Mucosa of gallbladder (tissue), 1 donor: Measurements from ENCODE around the gene GPS1. TPM values are rescaled to one million over a fixed set of nuclear protein-coding genes. Genes with fewer than 3 reads are reported as not detected.

ENCODE experiments used
- DNase-seq: peaks from one replicate; pipeline ENCODE4 v3.0.0-alpha.2; 2020; ENCODE audit warnings: low spot score
- total RNA-seq: library from RNA; stranded (reverse); gene quantifications from one replicate; pipeline ENCODE4 v1.2.1, GENCODE V29; 2021
- donor health status: DM: no; HTN: no; CAD: no.

The GPS1 gene
- 107 TPM for total RNA-seq

DNA sequence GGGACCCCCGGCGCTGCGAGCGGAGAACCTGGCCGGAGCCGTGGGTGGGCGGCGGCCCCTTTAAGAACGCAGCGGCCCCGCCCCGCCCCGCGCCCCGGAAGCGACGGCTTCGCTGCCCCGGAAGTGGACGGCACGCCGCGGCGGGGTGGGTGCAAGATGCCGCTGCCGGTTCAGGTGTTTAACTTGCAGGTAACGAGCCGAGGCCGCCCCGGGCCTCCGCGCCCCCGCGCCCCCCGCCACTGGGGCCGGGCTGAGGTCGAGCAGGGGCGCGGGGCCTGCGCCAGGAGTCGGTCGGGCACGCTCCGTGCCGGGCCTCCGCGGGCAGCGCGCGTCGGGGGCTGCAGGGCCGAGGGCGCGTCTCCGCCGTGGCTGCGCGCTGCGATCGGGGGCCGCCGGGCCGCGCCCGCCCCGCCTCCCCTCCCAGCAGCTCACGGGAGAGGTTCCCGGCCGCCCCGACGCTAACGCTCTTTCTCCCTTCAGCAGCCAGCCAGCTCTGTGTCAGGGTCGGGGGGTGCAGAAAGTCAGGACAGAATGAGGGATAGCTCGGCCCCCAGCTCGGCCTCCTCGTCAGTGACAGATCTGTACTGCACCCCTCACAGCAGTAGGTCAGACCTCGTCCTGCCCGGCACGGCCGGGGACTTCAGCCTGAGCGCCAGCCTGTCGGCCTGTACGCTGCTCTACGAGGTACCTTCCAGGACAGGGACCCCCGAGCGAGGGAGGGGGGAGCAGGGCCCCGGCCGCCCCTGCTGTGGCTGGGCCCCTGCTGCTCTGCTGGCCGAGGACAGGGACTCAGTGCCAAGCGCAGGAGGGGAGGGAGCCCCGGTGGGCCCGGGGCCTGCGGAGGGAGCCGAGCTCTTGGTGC lies at the start of gene GPS1, which contains the start of gene RFNG:
TSS of gene GPS1 (plus strand) at position 123 of the 862 bp plus-strand sequence. CDS start at position 157, 34 bp downstream.
TSS of gene RFNG (minus strand) at position 36 of the 862 bp plus-strand sequence. CDS start 45 bp downstream, outside the sequence.
- DNase-seq: peak; percentile 68

DNA sequence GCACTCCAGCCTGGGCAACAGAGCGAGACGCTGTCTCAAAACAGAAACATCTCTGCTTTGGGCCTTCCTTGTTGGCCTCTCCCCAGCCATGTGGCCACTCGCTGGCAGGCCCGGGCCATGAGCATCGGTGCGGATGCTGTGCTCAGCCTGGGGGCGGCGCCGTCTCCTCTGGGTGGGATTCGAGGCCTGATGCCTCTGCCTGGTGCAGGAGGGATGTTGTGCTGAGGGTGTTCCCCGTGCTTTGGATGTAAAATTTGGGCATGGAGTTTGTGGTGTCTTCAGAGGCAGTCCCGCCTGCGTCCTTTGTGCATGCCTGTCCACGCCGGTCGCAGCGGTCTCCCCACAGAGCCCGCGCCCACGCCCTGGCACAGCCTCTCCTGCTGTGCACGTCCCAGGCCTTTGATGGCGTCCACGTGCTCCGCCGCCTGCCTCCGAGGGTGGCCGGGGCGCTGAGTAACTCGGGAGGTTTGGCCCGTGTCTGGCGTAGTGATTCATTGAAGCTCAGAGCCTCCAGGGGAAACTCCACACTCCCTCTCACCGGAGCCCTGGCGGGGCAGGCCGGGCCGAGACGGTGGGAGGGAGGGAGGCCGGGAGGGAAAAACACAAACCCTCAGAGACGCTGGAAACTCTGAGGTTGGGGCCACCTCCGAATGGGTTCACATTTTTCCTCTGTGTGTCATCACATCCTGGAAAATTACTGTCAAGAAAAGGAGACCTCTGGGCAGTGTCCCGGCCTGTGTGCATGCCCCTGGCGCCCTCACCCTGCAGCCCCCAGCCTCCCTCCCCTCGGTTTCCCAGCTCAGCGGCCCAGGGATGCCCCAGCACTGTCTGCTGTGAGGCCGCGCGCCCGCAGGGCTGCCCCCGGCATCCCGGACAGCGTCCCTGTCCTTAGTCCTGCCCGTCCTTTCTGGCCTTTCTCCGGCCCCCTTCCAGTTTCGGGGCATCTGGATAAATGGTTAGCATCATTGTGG lies 48.0 kb upstream of the GPS1 start:
- peak; percentile 44 for DNase-seq

DNA sequence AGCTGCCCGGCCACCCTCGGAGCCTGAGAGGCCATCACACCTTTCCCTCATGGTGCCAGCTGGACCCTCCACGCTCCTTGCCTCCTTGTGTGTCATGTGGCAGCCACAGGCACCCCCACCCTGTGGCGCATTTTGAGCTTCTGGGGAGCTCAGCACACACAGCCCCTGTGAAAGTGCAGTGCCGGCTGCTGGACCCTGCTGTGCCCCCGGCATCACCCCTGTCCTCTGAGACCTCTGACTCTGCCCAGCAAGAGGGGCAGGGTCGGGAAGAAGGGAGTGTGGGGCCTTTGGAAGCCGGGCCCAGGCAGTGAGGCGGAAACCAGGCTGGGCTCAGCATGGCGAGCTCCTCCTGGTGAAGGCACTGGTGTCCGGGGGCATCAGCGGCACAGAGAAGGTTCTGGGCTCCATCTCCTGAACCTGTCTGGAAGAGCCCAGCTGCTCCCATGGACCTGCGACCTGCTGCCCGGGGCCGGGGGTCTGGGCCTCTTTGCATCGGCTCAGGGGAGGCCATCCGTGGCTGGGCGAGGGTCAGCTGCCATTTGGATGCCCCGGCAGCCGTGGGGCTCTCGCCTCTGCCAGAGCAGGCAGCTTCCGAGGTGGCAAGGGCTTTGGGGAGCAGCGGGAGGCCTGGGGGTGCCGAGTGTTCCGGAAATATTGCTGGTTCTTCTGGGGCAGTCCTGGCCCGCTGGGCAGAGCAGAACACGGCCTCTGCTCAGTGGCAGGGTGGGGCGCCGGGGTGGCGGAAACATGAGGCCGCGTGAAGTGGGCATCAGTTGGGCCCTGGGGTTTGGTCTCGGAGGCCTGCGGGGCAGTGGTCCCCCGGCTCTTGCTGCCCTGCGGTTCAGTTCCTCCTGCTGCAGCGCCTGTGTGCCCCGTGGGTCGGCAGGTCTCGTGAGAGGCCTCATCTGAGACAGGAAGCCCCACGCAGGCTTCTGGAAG lies 46.9 kb upstream of the GPS1 start:
- no peak for DNase-seq

DNA sequence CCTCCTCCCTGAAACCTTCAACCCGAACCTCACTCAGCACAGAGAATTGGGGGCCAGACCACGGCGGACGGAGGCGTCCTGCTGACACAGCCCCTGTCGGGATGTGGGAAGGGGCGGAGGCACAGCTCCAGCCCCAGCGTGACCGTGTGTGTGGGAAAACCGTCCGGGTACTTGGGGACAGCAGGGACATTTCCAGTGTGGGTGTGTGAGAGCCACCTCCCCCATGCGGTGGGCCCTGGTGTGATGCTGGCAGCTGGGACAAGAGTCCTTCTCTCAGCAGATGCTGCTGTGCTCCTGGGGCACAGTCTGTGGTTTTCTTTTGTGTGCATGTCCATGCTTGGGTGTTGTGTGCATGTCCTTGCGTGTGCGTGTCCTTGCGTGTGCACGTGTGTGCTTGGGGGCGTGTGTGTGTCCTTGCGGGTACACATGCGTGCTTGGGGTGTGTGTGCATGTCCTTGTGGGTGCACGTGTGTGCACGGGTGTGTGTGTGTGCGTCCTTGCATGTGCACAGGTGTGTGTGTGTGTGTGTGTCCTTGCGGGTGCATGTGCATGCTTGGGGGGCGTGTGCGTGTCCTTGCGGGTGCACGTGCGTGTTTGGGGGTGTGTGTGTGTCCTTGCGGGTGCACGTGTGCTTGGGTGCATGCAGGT lies 45.9 kb upstream of the GPS1 start:
- DNase-seq: no peak

DNA sequence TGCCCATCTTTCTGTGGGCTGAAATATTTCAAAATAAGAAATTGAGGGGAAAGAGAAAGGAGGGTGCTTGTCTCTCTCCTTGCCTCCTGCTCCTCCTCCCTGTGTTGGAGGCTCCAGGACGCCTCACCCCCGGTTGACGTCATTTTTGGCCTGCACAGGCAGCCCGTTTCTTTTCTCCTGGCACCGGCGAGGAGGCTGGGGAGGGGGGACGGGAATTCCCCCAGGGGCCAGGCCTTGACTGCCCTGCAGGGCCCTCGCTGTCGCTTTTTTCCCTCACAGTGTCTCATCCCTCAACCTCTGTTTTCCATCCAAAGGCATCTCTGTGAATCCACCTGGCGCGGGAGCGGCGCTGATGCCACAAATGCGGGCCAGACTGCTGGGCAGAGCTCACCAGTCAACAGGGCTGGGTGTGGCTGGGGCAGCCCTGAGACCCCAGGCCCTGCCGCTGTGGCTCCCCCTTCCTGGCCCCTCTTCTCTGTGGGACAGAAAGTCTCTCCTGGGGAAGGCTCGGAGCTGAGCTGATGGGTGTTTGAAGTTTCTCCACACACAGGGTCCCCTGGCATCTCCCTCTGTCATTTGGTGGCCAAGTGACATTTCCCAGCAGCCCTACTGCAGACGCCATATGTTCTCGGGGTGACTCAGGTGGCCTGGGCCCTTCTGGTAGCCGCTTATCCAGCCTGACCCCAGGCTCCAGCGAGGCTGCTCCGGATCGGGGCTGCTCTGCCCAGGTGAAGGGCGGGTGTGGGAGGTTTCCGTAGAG lies 45.0 kb upstream of the GPS1 start:
- DNase-seq: no peak

DNA sequence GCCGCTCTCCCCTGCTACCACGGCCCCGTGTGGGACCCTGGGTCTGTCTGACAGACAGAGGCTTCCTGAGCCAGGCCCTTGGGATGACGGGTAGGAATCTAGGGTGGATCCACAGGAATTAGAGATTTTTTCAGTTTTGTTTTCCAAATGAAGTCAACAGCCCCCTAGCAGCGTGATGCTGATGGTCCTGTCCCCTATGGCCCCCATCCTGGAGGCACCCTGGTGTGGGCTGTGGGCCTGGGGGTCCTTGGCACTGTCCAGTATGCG lies 44.5 kb upstream of the GPS1 start:
- DNase-seq: no peak

DNA sequence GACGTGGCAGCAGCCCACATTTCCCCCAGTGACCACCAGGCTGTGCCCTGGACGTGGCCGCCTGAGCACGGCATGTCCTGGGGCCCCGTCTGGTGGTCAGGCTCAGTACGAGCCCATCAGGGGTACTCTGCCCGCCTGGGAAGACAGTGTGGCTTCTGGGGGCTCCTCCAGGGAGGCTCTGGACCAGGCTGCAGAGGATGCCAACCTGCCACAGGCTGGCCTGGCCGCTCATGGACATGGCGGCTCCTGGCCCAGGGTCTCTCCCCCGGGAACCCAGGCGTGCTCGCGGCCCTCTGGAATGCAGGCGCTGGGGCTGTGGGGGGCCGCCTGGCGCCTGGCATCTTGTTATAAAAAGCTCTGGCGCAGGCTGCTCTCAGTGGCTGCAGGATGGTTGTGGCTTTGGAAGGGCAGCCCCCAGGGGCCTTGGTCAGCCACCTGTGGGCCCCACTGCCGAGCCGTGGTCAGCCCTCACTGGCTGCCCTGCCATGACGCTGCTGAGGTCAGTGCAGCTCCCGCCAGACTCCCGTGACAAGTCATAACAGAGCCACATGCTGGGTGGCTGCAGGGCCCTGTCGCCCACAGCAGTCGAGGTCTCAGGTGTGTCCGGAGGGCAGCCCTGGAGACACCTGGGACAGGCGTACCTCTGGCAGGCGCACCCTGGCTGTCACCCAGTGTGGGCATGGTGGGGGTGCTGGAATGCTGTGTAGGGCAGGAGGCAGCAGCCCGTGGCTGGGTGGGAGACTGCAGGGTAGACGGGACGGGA lies 44.0 kb upstream of the GPS1 start:
- no peak for DNase-seq

DNA sequence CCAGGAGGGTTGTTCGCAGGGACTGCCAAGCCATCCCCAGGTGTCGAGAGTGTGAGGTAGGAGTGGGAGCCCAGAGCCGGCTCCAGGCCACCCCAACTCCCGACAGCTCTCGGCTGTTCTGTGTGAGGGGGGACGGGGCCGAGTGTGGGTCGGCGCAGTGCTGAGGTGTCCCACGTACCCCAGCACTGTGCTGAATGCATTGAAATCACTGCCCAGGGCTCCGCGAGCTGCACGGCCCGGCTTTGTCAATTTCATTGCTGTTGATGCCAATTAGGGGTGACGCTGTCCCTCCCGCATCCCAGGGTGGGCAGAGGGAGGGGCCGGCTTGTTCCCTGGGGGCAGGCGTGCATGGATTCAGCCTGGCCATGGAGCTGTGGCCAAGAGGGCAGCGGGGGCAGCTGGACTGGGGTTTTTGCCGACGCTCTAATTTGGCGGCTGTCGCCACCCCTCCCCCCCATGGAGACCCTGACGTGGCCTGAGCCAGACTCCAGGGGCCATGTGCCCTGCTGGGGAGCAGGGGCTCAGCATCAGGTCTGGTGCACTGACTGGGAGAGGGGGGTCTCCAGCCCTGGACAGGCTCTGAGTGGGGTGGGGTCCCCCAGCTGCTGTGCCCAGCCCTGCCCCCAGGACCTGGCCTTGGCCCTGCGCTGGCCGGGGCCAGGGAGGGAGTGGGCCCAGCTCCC lies 43.3 kb upstream of the GPS1 start:
- DNase-seq: no peak

DNA sequence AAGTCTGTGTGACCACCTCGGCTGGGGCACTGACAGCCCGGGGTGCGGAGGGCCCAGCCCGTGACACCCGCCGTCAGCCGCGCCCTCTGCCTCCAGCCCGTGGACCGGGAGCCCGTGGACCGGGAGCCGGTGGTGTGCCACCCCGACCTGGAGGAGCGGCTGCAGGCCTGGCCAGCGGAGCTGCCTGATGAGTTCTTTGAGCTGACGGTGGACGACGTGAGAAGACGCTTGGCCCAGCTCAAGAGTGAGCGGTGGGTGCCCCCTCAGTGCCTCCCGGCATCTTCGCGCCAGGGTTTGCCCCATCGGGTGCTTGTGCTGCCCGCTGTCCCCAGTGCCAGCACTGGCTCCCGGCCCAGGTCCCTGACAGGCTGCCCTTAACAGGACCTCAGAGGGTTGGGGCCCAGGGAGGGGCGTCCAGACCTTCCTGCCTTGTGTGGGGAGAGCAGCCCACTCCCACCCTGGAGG lies 42.7 kb upstream of the GPS1 start:
- no peak for DNase-seq

DNA sequence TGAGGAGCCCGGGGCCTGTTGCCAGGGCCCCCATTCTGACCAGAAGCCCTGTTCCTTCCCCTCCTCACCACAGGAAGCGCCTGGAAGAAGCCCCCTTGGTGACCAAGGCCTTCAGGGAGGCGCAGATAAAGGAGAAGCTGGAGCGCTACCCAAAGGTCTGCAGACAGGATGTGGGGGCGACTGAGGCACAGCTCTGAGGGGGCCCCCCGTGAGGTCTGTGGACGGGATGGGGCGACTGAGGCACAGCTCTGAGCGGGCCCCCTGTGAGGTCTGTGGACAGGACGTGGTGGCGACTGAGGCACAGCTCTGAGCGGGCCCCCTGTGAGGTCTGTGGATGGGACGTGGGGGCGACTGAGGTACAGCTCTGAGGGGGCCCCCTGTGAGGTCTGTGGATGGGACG lies 42.3 kb upstream of the GPS1 start:
- no peak for DNase-seq

DNA sequence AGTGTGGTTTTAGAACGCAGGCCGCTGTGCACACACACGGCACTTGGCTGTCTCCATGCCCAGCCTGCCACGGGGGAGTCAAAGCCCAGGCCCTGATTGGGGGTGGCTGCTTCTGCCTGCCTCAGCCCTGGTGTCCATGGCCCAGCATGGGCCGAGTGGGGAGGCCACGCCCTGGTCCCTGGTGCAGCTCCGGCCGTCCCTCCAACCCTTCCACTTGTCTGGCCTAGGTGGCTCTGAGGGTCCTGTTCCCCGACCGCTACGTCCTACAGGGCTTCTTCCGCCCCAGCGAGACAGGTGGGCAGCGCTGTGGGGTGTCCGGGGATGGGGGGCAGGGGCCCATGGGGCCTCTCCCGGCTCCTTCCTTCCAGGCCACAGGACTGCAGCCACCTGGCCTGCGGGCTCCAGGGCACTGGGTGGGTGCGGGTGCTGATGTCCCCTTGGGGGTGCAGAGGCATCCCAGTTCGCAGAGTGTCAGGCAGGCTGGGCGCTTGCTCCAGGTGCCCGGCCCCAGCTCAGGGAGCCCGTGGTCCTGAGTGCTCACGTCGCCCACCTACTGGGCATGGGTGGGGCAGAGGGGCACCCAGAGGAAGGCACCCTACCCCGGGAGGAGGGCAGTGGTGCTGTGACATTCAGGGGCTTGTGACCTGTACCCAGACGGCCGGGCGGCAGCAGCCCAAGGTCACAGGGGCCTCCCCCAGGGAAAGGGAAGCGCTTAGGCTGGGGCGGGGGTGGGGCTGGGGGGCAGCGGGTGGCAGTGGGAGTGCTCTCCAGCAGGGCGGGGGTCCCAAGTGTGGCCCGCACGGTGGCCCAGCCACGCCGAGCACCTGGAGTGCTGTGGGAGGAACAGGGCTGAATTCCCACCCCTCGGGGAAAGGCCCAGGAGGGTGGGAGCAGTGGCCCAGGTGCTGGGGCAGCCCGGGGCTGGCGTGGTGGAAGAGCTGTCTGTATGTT lies 40.8 kb upstream of the GPS1 start:
- no peak for DNase-seq

DNA sequence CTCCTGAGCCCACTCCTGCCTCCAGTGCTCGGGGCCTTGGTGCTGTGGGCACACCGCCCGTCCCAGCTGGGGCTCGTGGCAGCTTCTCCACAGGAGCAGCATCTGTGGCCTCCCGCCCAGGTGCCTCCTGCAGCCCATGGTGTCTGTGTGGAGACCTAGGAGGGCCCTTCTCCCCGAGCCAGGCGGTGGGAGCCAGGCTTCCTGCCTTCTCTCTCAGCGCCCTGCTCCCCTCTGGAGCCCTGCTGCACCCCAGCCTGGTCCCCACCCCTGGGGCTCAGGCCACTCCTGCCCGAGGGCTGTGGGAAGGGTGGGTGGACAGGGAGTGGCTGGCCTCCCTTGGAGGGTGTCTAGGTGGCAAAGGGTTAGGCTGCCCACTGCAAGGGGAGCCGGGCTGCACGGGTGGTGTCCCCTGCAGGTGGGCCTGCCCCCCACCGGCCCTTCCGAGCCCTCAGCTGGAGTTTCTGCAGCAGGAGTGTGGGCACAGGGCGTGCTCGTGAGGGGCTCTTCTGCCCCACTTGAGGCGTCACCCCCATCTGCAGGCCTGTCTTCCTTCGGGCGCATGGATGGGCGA lies 40.0 kb upstream of the GPS1 start:
- DNase-seq: no peak

DNA sequence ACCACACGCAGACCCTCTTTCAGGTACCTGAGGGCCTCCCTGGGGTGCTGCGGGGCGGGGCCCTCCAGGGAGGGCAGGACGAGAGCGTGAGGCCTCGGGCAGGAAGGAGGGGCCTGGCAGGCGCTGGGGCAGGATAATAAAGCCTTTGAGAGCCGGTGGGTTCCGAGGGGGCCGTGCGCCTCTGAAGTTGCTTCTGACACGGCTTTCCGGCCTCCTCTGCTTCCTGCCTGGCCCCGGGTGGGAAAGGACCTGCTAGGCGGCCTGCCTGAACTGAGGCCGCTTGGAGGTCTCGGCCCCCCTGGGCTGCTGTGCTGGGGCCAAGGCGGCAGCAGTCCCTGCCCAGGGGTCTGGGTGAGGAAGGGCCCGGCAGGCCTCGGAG lies 39.4 kb upstream of the GPS1 start:
- no peak for DNase-seq

DNA sequence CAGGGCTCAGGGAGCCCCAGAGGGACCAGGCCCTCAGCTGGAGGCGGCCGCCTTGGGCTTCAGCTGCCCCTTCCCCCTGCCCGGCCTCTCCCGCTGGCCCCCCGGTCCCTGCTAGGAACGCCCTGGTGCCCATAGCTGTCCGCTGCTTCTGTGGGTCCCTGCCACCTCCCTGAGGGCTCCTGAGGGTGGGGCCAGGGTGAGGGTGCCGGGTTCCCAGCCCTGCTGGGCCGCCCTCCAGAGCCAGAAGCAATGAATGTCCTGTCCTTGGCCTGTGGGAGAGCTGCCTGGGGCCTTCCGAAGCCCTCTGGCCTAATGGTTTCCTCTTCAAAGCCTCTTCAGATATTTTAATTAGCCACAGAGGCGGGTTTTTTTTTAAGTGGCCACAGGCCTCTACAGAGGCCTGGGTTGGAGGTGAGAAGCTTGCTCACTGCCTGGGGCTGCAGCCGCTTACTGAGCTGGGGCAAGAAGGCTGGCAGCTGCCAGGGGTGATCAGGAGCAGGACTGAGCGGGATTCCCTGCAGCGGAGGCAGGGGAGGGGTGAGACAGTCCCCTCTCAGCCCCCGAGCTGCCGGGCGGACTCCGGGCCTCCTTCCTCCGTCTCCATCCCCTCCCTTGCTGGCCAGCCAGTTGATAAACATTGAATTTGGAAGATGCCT lies 38.9 kb upstream of the GPS1 start:
- no peak for DNase-seq

DNA sequence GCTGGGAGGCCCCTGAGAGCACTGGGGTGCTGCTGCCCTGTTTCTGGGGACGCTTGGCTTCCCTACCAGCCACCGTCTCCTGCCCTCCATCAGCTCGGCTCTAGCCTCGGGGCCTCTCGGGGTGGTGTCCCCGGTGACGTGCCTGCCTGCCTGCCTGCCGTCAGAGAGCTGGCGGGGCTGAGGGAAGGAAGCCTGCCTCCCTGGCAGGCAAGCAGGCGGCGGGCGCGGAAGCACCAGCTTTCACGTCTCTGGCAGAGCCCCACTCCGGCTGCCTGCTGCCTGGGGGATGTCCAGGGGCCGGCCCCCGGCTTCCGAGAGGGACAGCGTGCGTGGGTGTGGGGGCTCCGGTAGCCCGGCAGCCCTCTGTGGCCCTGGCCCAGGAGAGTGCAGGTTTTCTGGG lies 38.4 kb upstream of the GPS1 start:
- DNase-seq: peak; percentile 54

DNA sequence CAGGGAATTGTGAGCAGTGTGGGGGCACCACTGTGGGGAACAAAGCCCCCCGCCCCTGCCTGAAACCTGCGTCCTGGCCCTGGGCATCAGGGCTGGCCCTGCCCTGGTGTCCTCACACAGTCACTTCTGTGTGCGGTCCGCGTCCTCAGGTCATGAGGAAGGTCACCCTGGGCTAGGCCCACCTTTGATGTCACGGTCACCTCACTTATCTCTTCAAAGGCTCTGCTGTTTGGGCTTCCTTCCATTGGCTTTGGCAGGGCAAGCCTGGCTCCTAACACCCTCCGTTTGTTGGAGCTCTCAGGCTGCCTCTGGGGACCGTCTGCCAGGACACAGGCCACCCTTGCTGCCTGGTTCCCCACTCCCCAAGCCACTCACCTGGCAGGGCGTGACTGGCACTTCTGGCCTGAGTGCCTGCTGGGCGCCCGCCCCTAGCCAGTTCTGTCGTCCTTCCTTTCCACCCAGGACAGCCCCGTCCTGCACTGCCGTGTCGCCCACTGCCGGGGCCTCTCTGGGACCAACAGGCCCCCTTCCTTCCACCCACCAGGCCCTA lies 37.9 kb upstream of the GPS1 start:
- no peak for DNase-seq

DNA sequence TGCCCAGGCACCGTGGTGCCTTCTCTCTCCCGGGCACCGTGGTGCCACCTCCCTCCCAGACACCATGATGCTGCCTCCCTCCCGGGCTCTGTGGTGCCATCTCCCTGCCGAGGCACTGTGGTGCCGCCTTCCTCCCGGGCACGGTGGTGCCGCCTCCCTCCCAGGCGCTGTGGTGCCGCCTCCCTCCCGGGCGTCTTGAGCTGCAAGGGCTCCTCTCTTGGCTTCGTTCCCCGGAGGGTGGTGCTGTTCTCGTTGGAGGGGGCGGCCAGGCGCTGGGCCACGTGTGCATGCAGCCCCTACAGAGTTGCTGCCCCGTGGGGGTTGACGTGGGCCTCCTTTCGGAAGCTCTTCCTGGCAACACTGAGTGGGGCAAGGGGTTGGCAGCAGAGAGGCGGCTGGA lies 37.3 kb upstream of the GPS1 start:
- DNase-seq: no peak
